HepG2 (cell line): ENCODE results near the gene VEGFA. TPM values are rescaled to one million over a fixed set of nuclear protein-coding genes. Genes with fewer than 3 reads are reported as not detected.

Source experiments
- ATAC-seq: fragments of 200-7000 bp; cut with Tn5 transposase; 3 replicates; pipeline ENCODE4 v1.9.1; 2020; ENCODE audit warnings: mild to moderate bottlenecking, moderate library complexity
- BruUV-seq: library from RNA; stranded (reverse); fragments of 400-500 nt; replicated peaks from 2 replicates; lab custom pipeline; 2021; lab: Mats Ljungman, UMichigan
- CTCF ChIA-PET: fragments of 300-600 bp; formaldehyde crosslinking; extraction: SDS; loops from one replicate; lab custom pipeline; 2021; ENCODE audit warnings: low total read pairs, inconsistent platforms, low intra/inter-chr PET ratio; lab: Yijun Ruan, JAX
- POLR2A ChIA-PET: fragments of 350-600 bp; sonication (Branson Sonifier 250); formaldehyde crosslinking; loops from one replicate; lab custom pipeline; 2020; ENCODE audit warnings: antibody characterized with exemption, inconsistent platforms; lab: Yijun Ruan, JAX
- DNase-seq: peaks from one replicate; pipeline ENCODE4 v3.0.0-alpha.2; 2015; ENCODE audit warnings: low spot score
- FAIRE-seq: peaks from 3 replicates; lab custom pipeline; 2011; peaks lifted over from hg19 to GRCh38; lab: Jason Lieb, UNC
- H2AFZ ChIP-seq: one replicate; pipeline ENCODE4 v1.6.1; 2011; ENCODE audit warnings: low read length, inconsistent platforms
- H3K27ac ChIP-seq: fragments of 300-600 bp; 3 replicates; pipeline ENCODE4 v1.8.0; 2011; ENCODE audit warnings: mixed run types, mild to moderate bottlenecking, mixed read lengths, low read length, inconsistent platforms; ENCODE audit not compliant: insufficient read depth; ENCODE audit errors: extremely low read length
- H3K27me3 ChIP-seq, 2 experiments: fragments of 200-600 bp in 1 of 2; 2 replicates in 1 of 2; 3 replicates in 1 of 2; pipeline versions ENCODE4 v1.6.0 to v1.8.0; 2011; ENCODE audit warnings: low read length in 2 of 2, mild to moderate bottlenecking in 2 of 2, moderate library complexity in 2 of 2, inconsistent platforms in 1 of 2; ENCODE audit not compliant: insufficient read depth in 2 of 2, control insufficient read depth in 1 of 2
- H3K36me3 ChIP-seq, 2 experiments: fragments of 200-600 bp in 1 of 2; replicated peaks in 1 of 2; 2 replicates in 1 of 2; 3 replicates in 1 of 2; pipeline versions ENCODE4 v1.5.1 to v1.8.0; 2011; ENCODE audit warnings: low read length in 2 of 2, inconsistent platforms in 1 of 2; ENCODE audit not compliant: insufficient read depth in 2 of 2, control insufficient read depth in 1 of 2
- H3K4me1 ChIP-seq: 2 replicates; pipeline ENCODE4 v1.5.1; 2012; ENCODE audit warnings: low read length, inconsistent platforms; ENCODE audit not compliant: insufficient read depth
- H3K4me2 ChIP-seq: 2 replicates; pipeline ENCODE4 v1.6.0; 2011; ENCODE audit warnings: low read depth, low read length, inconsistent platforms
- H3K4me3 ChIP-seq, 3 experiments: fragments of 200-600 bp in 1 of 3; sonication (generic), shearing (Covaris generic) in 1 of 3; replicated peaks in 1 of 3; 2 replicates each; pipeline ENCODE4 v1.5.1; 2011 to 2016; ENCODE audit warnings: low read length in 3 of 3, inconsistent platforms in 2 of 3, low read depth in 2 of 3, mild to moderate bottlenecking in 2 of 3, control low read depth in 1 of 3, mixed read lengths in 1 of 3; ENCODE audit not compliant: insufficient read depth in 1 of 3
- H3K79me2 ChIP-seq: one replicate; pipeline ENCODE4 v1.6.1; 2011; ENCODE audit warnings: low read length, inconsistent platforms; ENCODE audit not compliant: insufficient read depth
- H3K9ac ChIP-seq: 2 replicates; pipeline ENCODE4 v1.6.0; 2011; ENCODE audit warnings: mild to moderate bottlenecking, low read depth, low read length, inconsistent platforms; ENCODE audit not compliant: insufficient read depth
- H3K9me3 ChIP-seq: 2 replicates; pipeline ENCODE4 v1.5.1; 2012; ENCODE audit warnings: mild to moderate bottlenecking, low read length
- H4K20me1 ChIP-seq: 2 replicates; pipeline ENCODE4 v1.6.0; 2011; ENCODE audit warnings: inconsistent platforms, mild to moderate bottlenecking, low read length, moderate library complexity; ENCODE audit not compliant: insufficient read depth
- BRD4 ChIP-seq: sonication (generic); formaldehyde crosslinking; IDR thresholded peaks from 2 replicates; pipeline ENCODE4 v1.4.0; 2020; ENCODE audit warnings: missing genetic modification reagents
- CHD4 ChIP-seq: fragments of 200-600 bp; sonication (generic); IDR thresholded peaks from 2 replicates; pipeline ENCODE4 v1.7.0; 2017; ENCODE audit warnings: mild to moderate bottlenecking, low read length, borderline replicate concordance
- FOXA1 ChIP-seq, 2 experiments: fragments of 450-650 bp in 1 of 2; sonication (generic) in 1 of 2; formaldehyde crosslinking in 1 of 2; IDR thresholded peaks; 2 replicates each; pipeline versions ENCODE4 v1.4.0 to v1.6.1; 2016 to 2020; ENCODE audit warnings: missing genetic modification reagents in 1 of 2
- ISL2 ChIP-seq: sonication (generic); formaldehyde crosslinking; IDR thresholded peaks from 2 replicates; pipeline ENCODE4 v1.5.0; 2020; ENCODE audit warnings: missing genetic modification reagents
- RCOR2 ChIP-seq: IDR thresholded peaks from 2 replicates; pipeline ENCODE4 v1.6.1; 2016; ENCODE audit warnings: missing biosample characterization, missing genetic modification reagents
- SNAPC2 ChIP-seq: sonication (generic); formaldehyde crosslinking; IDR thresholded peaks from 2 replicates; pipeline ENCODE4 v1.8.1; 2022; ENCODE audit warnings: mild to moderate bottlenecking, missing genetic modification reagents
- SP4 ChIP-seq: sonication (generic); formaldehyde crosslinking; IDR thresholded peaks from 2 replicates; pipeline ENCODE4 v1.8.1; 2023; ENCODE audit warnings: mild to moderate bottlenecking, missing genetic modification reagents
- TBX2 ChIP-seq: sonication (generic); formaldehyde crosslinking; IDR thresholded peaks from 2 replicates; pipeline ENCODE4 v1.5.0; 2020; ENCODE audit warnings: missing genetic modification reagents, mild to moderate bottlenecking, borderline replicate concordance
- ZBTB7B ChIP-seq: sonication (generic); formaldehyde crosslinking; IDR thresholded peaks from 2 replicates; pipeline ENCODE4 v1.4.0; 2020; ENCODE audit warnings: missing genetic modification reagents
- ZFP36 ChIP-seq: fragments of 150-350 bp; IDR thresholded peaks from 2 replicates; pipeline ENCODE4 v1.6.1; 2018; ENCODE audit warnings: borderline replicate concordance, low read length, low read depth; ENCODE audit not compliant: partially characterized antibody
- ZMYM3 ChIP-seq: sonication (generic); formaldehyde crosslinking; IDR thresholded peaks from 2 replicates; pipeline ENCODE4 v1.5.1; 2020; ENCODE audit warnings: mild to moderate bottlenecking, missing genetic modification reagents
- ZMYM4 ChIP-seq: sonication (generic); formaldehyde crosslinking; IDR thresholded peaks from 2 replicates; pipeline ENCODE4 v1.8.1; 2023; ENCODE audit warnings: mild to moderate bottlenecking, missing genetic modification reagents
- ZNF121 ChIP-seq: sonication (generic); formaldehyde crosslinking; IDR thresholded peaks from 2 replicates; pipeline ENCODE4 v1.5.0; 2020; ENCODE audit warnings: mild to moderate bottlenecking, missing genetic modification reagents
- ZNF629 ChIP-seq: sonication (generic); formaldehyde crosslinking; conservative IDR thresholded peaks from 2 replicates; pipeline ENCODE4 v1.5.0; 2020; ENCODE audit warnings: missing genetic modification reagents
- ZSCAN9 ChIP-seq: IDR thresholded peaks from 2 replicates; pipeline ENCODE4 v1.6.1; 2016; ENCODE audit warnings: borderline replicate concordance
- WGBS: methylation state at CpG from one replicate; pipeline ENCODE4 v1.1.6; 2017; ENCODE audit warnings: low lambda C conversion rate; 5-methylcytosine and 5-hydroxymethylcytosine counted together
- in situ Hi-C: cut with HindIII; loops from 2 replicates; pipeline ENCODE4 v1.10.0; 2017; ENCODE audit warnings: low pct_unique_long_range_greater_than_20kb; ENCODE audit not compliant: extremely low pct_ligation_motif_present
- intact Hi-C: fragments of 100-400 bp; cut with micrococcal nuclease; formaldehyde crosslinking; loops from one replicate; pipeline ENCODE4 v1.10.0; 2022; ENCODE audit not compliant: unreplicated experiment
- polyA plus RNA-seq, 8 experiments: library from polyadenylated mRNA; depleted of rRNA in 3 of 8; stranded (reverse) in 7 of 8; unstranded in 1 of 8; fragments of >200 nt; fragmentation: Illumina TruSeq in 4 of 8; extraction: Trizol in 4 of 8; gene quantifications; 2 replicates each; pipeline versions ENCODE4 v1.2.1 to v1.2.3, GENCODE V29; 2011 to 2016; ENCODE audit warnings: low read depth in 4 of 8, missing spikeins in 1 of 8, mixed read lengths in 1 of 8; ENCODE audit not compliant: insufficient read depth in 1 of 8
- total RNA-seq, 5 experiments: library from RNA; depleted of rRNA; stranded (reverse); fragments of >200 nt; fragmentation: Illumina TruSeq; extraction: Trizol; gene quantifications; 2 replicates each; pipeline ENCODE4 v1.2.3, GENCODE V29; 2016; ENCODE audit warnings: low read depth in 1 of 5
- TF ChIP-seq, protein P1 (sequence below): sonication (generic); formaldehyde crosslinking; IDR thresholded peaks from 2 replicates; pipeline ENCODE4 v1.5.0; 2020; ENCODE audit warnings: mild to moderate bottlenecking, missing genetic modification reagents, borderline replicate concordance
- TF ChIP-seq, protein P2 (sequence below), 2 experiments: sonication (generic) in 1 of 2; formaldehyde crosslinking in 1 of 2; IDR thresholded peaks; 2 replicates each; pipeline versions ENCODE4 v1.4.0 to v1.6.1; 2018 to 2020; ENCODE audit warnings: missing genetic modification reagents in 2 of 2, borderline replicate concordance in 1 of 2, low read depth in 1 of 2, mild to moderate bottlenecking in 1 of 2, missing biosample characterization in 1 of 2

VEGFA gene
- total and polyA plus RNA-seq, 2 of the 13 experiments (the other 11 are each of a cell fraction or from before 2014, with no cell fraction given), result 68.1 to 629 TPM

DNA sequence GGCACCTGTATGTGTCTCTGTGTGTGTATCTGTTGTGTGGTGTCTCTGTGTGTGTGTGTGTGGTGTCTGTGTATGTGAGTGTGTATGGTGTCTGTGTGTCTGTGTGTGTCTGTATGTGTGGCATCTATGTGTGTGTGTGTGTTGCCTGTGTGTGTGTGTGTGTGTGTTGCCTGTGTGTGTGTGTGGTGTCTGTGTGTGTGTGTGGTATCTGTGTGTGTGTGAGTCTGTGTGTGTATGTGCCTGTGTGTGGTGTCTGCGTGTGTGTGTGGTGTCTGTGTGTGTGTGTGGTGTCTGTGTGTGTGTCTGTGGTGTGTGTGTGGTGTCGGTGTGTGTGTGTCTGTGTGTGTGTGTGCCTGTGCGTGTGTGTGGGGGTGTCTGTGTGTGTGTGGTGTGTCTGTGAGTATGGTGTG is 31.7 kb upstream of the VEGFA start (continued):
- 0 out of 2 replicates have a peak, but pooled peaks have one; percentile 3 for TF ChIP-seq ZMYM3 (CRISPR knock-in tag)

GRCh38 chr6:43738877-43739641 is 31.0 kb upstream of the VEGFA start:
- ATAC-seq (no peak), FAIRE-seq (no peak), DNase-seq (no peak)
- Histone ChIP-seq H3K4me3 (no peak overlapping the region), H3K79me2 (no peaks in the 10 kb centered on the region), H3K4me1 (peaks cover 100% of the 10 kb centered on the region), H3K27me3 (peaks cover 0 to 16% of the 10 kb centered on the region in 2 experiments; a peak in 1 of 5 replicates), H3K36me3 (no peaks in the 10 kb centered on the region), H3K4me2 (no peak overlapping the region), H2AFZ (no peak overlapping the region), H3K27ac (no peak overlapping the region), H4K20me1 (no peaks in the 10 kb centered on the region), H3K9me3 (no peaks in the 10 kb centered on the region), H3K9ac (no peak overlapping the region)
- intact Hi-C loops (no loop called here), in situ Hi-C loops (no loop called here)
- 48% methylated on average over 11 of the region's 11 CpGs for WGBS
- BruUV-seq, result no TSS peak
- TF ChIP-seq ZNF629 (peak; percentile 92), ZNF121 (CRISPR knock-in tag) (no peak), RCOR2 (CRISPR knock-in tag) (0 out of 2 replicates have a peak, but pooled peaks have one; percentile 30), SNAPC2 (CRISPR knock-in tag) (no peak), TBX2 (0 out of 2 replicates have a peak, but pooled peaks have one; percentile 13), FOXA1 (IDR thresholded peaks at IDR 0.05) (no peak), FOXA1 (CRISPR knock-in tag; IDR thresholded peaks at IDR 0.05) (peak; percentile 44; the same call in 1 of the 2 replicates), ISL2 (CRISPR knock-in tag) (no peak), SP4 (CRISPR knock-in tag) (no peak), CHD4 (peak; percentile 84), BRD4 (CRISPR knock-in tag) (no peak), ZMYM4 (CRISPR knock-in tag) (no peak), ZSCAN9 (CRISPR knock-in tag) (no peak), ZBTB7B (CRISPR knock-in tag) (peak; percentile 13; the same call in 1 of the 2 replicates), ZFP36 (peak; percentile 66), ZMYM3 (CRISPR knock-in tag) (peak; percentile 52; the same call in 1 of the 2 replicates)
- TF ChIP-seq, protein P1, sequence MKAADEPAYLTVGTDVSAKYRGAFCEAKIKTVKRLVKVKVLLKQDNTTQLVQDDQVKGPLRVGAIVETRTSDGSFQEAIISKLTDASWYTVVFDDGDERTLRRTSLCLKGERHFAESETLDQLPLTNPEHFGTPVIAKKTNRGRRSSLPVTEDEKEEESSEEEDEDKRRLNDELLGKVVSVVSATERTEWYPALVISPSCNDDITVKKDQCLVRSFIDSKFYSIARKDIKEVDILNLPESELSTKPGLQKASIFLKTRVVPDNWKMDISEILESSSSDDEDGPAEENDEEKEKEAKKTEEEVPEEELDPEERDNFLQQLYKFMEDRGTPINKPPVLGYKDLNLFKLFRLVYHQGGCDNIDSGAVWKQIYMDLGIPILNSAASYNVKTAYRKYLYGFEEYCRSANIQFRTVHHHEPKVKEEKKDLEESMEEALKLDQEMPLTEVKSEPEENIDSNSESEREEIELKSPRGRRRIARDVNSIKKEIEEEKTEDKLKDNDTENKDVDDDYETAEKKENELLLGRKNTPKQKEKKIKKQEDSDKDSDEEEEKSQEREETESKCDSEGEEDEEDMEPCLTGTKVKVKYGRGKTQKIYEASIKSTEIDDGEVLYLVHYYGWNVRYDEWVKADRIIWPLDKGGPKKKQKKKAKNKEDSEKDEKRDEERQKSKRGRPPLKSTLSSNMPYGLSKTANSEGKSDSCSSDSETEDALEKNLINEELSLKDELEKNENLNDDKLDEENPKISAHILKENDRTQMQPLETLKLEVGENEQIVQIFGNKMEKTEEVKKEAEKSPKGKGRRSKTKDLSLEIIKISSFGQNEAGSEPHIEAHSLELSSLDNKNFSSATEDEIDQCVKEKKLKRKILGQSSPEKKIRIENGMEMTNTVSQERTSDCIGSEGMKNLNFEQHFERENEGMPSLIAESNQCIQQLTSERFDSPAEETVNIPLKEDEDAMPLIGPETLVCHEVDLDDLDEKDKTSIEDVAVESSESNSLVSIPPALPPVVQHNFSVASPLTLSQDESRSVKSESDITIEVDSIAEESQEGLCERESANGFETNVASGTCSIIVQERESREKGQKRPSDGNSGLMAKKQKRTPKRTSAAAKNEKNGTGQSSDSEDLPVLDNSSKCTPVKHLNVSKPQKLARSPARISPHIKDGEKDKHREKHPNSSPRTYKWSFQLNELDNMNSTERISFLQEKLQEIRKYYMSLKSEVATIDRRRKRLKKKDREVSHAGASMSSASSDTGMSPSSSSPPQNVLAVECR, result 0 out of 2 replicates have a peak, but pooled peaks have one; percentile 8
- TF ChIP-seq, protein P2, sequence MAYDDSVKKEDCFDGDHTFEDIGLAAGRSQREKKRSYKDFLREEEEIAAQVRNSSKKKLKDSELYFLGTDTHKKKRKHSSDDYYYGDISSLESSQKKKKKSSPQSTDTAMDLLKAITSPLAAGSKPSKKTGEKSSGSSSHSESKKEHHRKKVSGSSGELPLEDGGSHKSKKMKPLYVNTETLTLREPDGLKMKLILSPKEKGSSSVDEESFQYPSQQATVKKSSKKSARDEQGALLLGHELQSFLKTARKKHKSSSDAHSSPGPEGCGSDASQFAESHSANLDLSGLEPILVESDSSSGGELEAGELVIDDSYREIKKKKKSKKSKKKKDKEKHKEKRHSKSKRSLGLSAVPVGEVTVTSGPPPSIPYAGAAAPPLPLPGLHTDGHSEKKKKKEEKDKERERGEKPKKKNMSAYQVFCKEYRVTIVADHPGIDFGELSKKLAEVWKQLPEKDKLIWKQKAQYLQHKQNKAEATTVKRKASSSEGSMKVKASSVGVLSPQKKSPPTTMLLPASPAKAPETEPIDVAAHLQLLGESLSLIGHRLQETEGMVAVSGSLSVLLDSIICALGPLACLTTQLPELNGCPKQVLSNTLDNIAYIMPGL (CRISPR knock-in tag; IDR thresholded peaks at IDR 0.05; ENCODE audit: borderline replicate concordance in 1 of 2, low read depth in 1 of 2), result no peak
- POLR2A ChIA-PET, result no interaction called here
- CTCF ChIA-PET, result no interaction called here
